A549 treated with AZD9567 at 1 μM for 4 hours (cell line): ENCODE data around the gene UMODL1. TPM values are rescaled to one million over a fixed set of nuclear protein-coding genes. Genes with fewer than 3 reads are reported as not detected.

Source experiments
- total RNA-seq: library from RNA; stranded (reverse); fragments of 200-300 nt; extraction: Qiagen RNA extraction; gene quantifications from 5 replicates; pipeline ENCODE4 v1.2.3, GENCODE V29; 2022; ENCODE audit not compliant: insufficient read depth

Gene UMODL1
- not detected in 5 replicates for total RNA-seq

GRCh38 chr21:42071146-42071737 is at the start of gene UMODL1:
TSS of gene UMODL1 (plus strand) at chr21:42071317. CDS start at chr21:42071317, 0 bp downstream.

Other genes with a start within 250 kb of the UMODL1 start
- gene PRDM15, start 192.0 kb upstream of the UMODL1 start, total RNA-seq: 2.6 to 5.3 TPM (median 3.1 TPM) in 5 replicates
- gene C2CD2, start 117.3 kb upstream of the UMODL1 start, total RNA-seq: 6.8 to 7.4 TPM (median 6.9 TPM) in 5 replicates
- 5.0 to 11.2 TPM (median 6.3 TPM) in 5 replicates for gene ZBTB21, start 61.0 kb upstream of the UMODL1 start, total RNA-seq
- 2.3 to 3.3 TPM (median 2.7 TPM) in 5 replicates for gene ABCG1, start 147.8 kb downstream of the UMODL1 start, total RNA-seq
- gene TFF3, start 244.1 kb downstream of the UMODL1 start, total RNA-seq: not detected in 5 replicates